Neuronal stem cell (in vitro differentiated cells): ENCODE results near the gene ROBO4.
A peak's percentile ranks its signal among the peaks of the same experiment; 100 is the strongest.

Source experiments
- DNase-seq: peaks from one replicate; pipeline ENCODE4 v3.0.0-alpha.2; 2013; ENCODE audit warnings: low spot score
- H2AFZ ChIP-seq: one replicate; pipeline ENCODE4 v1.6.1; 2013; ENCODE audit warnings: mild to moderate bottlenecking, low read length, inconsistent platforms
- H2AK5ac ChIP-seq: 2 replicates; pipeline ENCODE4 v1.6.1; 2013; ENCODE audit warnings: low read depth, mild to moderate bottlenecking, inconsistent platforms, low read length, moderate library complexity, mixed read lengths
- H2BK120ac ChIP-seq: 2 replicates; pipeline ENCODE4 v1.6.1; 2013; ENCODE audit warnings: low read depth, mild to moderate bottlenecking, inconsistent platforms, low read length, moderate library complexity, mixed read lengths
- H2BK12ac ChIP-seq: one replicate; pipeline ENCODE4 v1.6.1; 2013; ENCODE audit warnings: low read length, inconsistent platforms
- H2BK15ac ChIP-seq: 2 replicates; pipeline ENCODE4 v1.6.1; 2013; ENCODE audit warnings: mild to moderate bottlenecking, low read length, inconsistent platforms, mixed read lengths
- H2BK5ac ChIP-seq: one replicate; pipeline ENCODE4 v1.6.1; 2013; ENCODE audit warnings: inconsistent platforms, mild to moderate bottlenecking, low read length, moderate library complexity
- H3K14ac ChIP-seq: one replicate; pipeline ENCODE4 v1.6.1; 2013; ENCODE audit warnings: low read length, inconsistent platforms
- H3K18ac ChIP-seq: 2 replicates; pipeline ENCODE4 v1.6.1; 2013; ENCODE audit warnings: low read length, inconsistent platforms
- H3K23ac ChIP-seq: 2 replicates; pipeline ENCODE4 v1.6.1; 2013; ENCODE audit warnings: low read depth, mild to moderate bottlenecking, mixed read lengths, low read length, inconsistent platforms; ENCODE audit not compliant: poor library complexity
- H3K27ac ChIP-seq: replicated peaks from 3 replicates; pipeline ENCODE4 v1.5.1; 2013; ENCODE audit warnings: low read length, inconsistent platforms
- H3K27me3 ChIP-seq, 3 experiments: 2 replicates each; pipeline ENCODE4 v1.6.1; 2013; ENCODE audit warnings: low read length in 3 of 3, mild to moderate bottlenecking in 2 of 3, inconsistent platforms in 1 of 3, low read depth in 1 of 3, mixed read lengths in 1 of 3, moderate library complexity in 1 of 3; ENCODE audit not compliant: control insufficient read depth in 3 of 3, insufficient read depth in 3 of 3
- H3K36me3 ChIP-seq, 2 donors: replicated peaks in 1 of 2; 2 replicates each; pipeline ENCODE4 v1.6.1; 2013; ENCODE audit warnings: low read length in 2 of 2; ENCODE audit not compliant: control insufficient read depth in 2 of 2, insufficient read depth in 2 of 2
- H3K4ac ChIP-seq: 2 replicates; pipeline ENCODE4 v1.6.1; 2013; ENCODE audit warnings: inconsistent platforms, mild to moderate bottlenecking, low read length, moderate library complexity
- H3K4me1 ChIP-seq, 2 donors: 1 replicate in 1 of 2; 2 replicates in 1 of 2; pipeline ENCODE4 v1.6.1; 2013; ENCODE audit warnings: low read length in 2 of 2, low read depth in 1 of 2; ENCODE audit not compliant: control insufficient read depth in 2 of 2, insufficient read depth in 1 of 2
- H3K4me2 ChIP-seq: one replicate; pipeline ENCODE4 v1.6.1; 2013; ENCODE audit warnings: mild to moderate bottlenecking, low read length, inconsistent platforms; ENCODE audit not compliant: insufficient read depth, poor library complexity, severe bottlenecking
- H3K4me3 ChIP-seq, 2 donors: 2 replicates each; pipeline ENCODE4 v1.5.1; 2013; ENCODE audit warnings: low read length in 2 of 2, mild to moderate bottlenecking in 2 of 2, inconsistent platforms in 1 of 2, moderate library complexity in 1 of 2
- H3K79me1 ChIP-seq: one replicate; pipeline ENCODE4 v1.6.1; 2013; ENCODE audit warnings: low read depth, mild to moderate bottlenecking, inconsistent platforms, low read length, moderate library complexity
- H3K9ac ChIP-seq: one replicate; pipeline ENCODE4 v1.6.1; 2013; ENCODE audit warnings: mild to moderate bottlenecking, low read depth, low read length, inconsistent platforms; ENCODE audit not compliant: poor library complexity
- H3K9me3 ChIP-seq, 2 donors: replicated peaks in 1 of 2; 2 replicates each; pipeline versions ENCODE3 to v1.6.1; 2013; ENCODE audit warnings: low read length in 2 of 2, mild to moderate bottlenecking in 2 of 2, inconsistent platforms in 1 of 2, low read depth in 1 of 2, mixed read lengths in 1 of 2, moderate library complexity in 1 of 2; ENCODE audit not compliant: control insufficient read depth in 2 of 2, insufficient read depth in 1 of 2
- H4K8ac ChIP-seq: one replicate; pipeline ENCODE4 v1.6.1; 2013; ENCODE audit warnings: low read depth, mild to moderate bottlenecking, inconsistent platforms, low read length, moderate library complexity
- H4K91ac ChIP-seq: one replicate; pipeline ENCODE4 v1.6.1; 2013; ENCODE audit warnings: low read length, low read depth, mild to moderate bottlenecking, inconsistent platforms; ENCODE audit not compliant: poor library complexity
- WGBS, 2 donors: extraction: QIAGEN DNeasy Blood & Tissue Kit; methylation state at CpG; one replicate each; pipeline ENCODE4 v1.1.7; 2013; ENCODE audit warnings: missing lambda C conversion rate in 2 of 2, mixed read lengths in 1 of 2; ENCODE audit not compliant: insufficient read length in 2 of 2, insufficient replicate concordance in 1 of 2; ENCODE audit errors: extremely low coverage in 2 of 2; 5-methylcytosine and 5-hydroxymethylcytosine counted together

The ROBO4 gene

DNA sequence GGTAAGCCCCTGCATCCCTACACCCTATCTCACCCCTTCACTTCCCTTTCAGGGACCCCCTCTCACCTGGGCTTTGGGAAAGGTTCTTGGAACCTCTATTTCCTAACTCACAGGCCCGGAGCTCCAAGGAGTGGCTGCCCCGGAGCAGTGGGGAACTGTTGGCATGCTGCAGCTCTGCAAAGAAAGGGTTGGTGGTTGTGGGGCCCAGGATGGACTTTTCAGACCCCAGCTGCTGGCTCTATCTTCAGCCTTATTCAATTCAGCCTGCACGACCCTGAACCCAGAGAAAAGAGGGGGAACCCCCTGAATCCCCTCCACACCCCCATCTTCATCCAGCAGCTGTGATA, 10.0 kb downstream of the ROBO4 start:
- no peak overlapping the region for H2AK5ac ChIP-seq
- no peak for DNase-seq
- H2BK15ac ChIP-seq = no peak overlapping the region
- no peak overlapping the region for H3K9ac ChIP-seq
- H2BK12ac ChIP-seq = no peak overlapping the region
- H3K9me3 ChIP-seq = no peaks in the 10 kb centered on the region
- no peak overlapping the region for H2BK120ac ChIP-seq
- no peak overlapping the region for H3K18ac ChIP-seq
- H3K14ac ChIP-seq = no peak overlapping the region
- H3K4ac ChIP-seq = no peak overlapping the region
- no peak overlapping the region for H2AFZ ChIP-seq
- no peak overlapping the region for H3K27ac ChIP-seq
- no peak overlapping the region for H3K23ac ChIP-seq
- no peak overlapping the region for H3K4me2 ChIP-seq
- peaks cover 3% of the 10 kb centered on the region for H3K79me1 ChIP-seq
- peaks cover 0 to 46% (median 0%) of the 10 kb centered on the region in 3 experiments for H3K27me3 ChIP-seq
- WGBS, 2 donors = no CpG with 5 or more reads among the region's 3 CpGs
- no peak overlapping the region for H2BK5ac ChIP-seq
- no peak overlapping the region for H3K4me3 ChIP-seq
- no peaks in the 10 kb centered on the region for H3K36me3 ChIP-seq
- H4K8ac ChIP-seq = no peak overlapping the region
- peaks cover under 1 to 6% of the 10 kb centered on the region in 2 donors for H3K4me1 ChIP-seq
- no peak overlapping the region for H4K91ac ChIP-seq

DNA sequence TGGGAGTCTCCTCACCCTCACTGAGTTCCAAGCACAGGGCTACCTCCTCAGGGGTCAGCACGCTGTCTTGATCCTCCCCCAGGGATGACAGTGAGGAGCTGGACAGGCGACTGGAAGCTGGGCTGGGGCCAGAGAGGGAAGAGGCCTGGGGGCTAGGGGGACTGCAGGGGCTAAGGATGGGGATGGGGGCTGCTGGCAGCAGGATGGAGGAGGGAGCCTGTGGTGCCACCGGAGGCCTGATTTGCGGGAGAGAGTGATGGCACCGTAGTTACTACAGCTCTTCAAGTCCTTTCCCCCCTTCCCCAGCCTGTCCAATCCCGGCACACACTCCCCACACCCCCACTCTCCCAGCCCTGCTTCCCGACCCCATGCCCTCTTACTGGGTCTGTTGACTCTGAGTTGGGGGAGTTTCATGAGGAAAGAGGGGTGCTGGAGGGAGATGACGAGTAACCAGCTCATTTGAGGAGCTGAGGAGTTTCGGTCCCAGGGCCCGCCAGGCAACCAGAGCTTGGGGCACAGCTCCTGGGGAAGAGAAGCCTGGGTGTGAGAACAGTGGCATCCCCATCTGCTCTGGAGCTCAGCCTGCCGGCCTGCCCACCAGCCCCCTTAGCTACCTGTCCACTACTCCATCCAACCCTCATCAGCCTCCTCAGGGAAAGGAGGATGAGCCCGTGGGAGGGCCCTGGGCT, 10.5 kb downstream of the ROBO4 start:
- Histone ChIP-seq H3K27ac (no peak overlapping the region), H3K9ac (no peak overlapping the region), H2BK120ac (no peak overlapping the region), H2AK5ac (no peak overlapping the region), H4K91ac (no peak overlapping the region), H3K9me3 (no peaks in the 10 kb centered on the region), H2BK15ac (no peak overlapping the region), H3K18ac (no peak overlapping the region), H2AFZ (no peak overlapping the region), H3K4me1 (peaks cover 6 to 9% of the 10 kb centered on the region in 2 donors), H2BK5ac (no peak overlapping the region), H3K4me3 (no peak overlapping the region), H2BK12ac (no peak overlapping the region), H3K14ac (no peak overlapping the region), H3K4me2 (no peak overlapping the region), H3K36me3 (no peaks in the 10 kb centered on the region), H3K4ac (no peak overlapping the region), H3K79me1 (peaks cover 3% of the 10 kb centered on the region), H4K8ac (no peak overlapping the region), H3K23ac (no peak overlapping the region), H3K27me3 (peaks cover 0 to 41% (median 0%) of the 10 kb centered on the region in 3 experiments)
- DNase-seq = no peak
- WGBS, 2 donors = no CpG with 5 or more reads among the region's 12 CpGs

- Histone ChIP-seq H3K14ac (no peak overlapping the region), H3K27me3 (peaks cover 0 to 36% (median 0%) of the 10 kb centered on the region in 3 experiments), H3K79me1 (peaks cover 2% of the 10 kb centered on the region), H3K4me1 (peaks cover 6 to 10% of the 10 kb centered on the region in 2 donors), H4K91ac (no peak overlapping the region), H2BK12ac (peak overlapping the region; percentile 36), H2AK5ac (peak overlapping the region; percentile 27), H2BK15ac (no peak overlapping the region), H3K9me3 (no peaks in the 10 kb centered on the region), H3K36me3 (no peaks in the 10 kb centered on the region), H2BK120ac (no peak overlapping the region), H3K23ac (peak overlapping the region; percentile 29), H4K8ac (no peak overlapping the region), H3K18ac (no peak overlapping the region), H3K4me2 (no peak overlapping the region), H2AFZ (no peak overlapping the region), H3K27ac (no peak overlapping the region), H3K4ac (no peak overlapping the region), H2BK5ac (no peak overlapping the region), H3K9ac (no peak overlapping the region), H3K4me3 (no peak overlapping the region)
- WGBS, 2 donors = no CpG with 5 or more reads among the region's 11 CpGs
- DNase-seq = no peak
Measured at GRCh38 chr11:124886476-124886875, 11.2 kb downstream of the ROBO4 start.

DNA sequence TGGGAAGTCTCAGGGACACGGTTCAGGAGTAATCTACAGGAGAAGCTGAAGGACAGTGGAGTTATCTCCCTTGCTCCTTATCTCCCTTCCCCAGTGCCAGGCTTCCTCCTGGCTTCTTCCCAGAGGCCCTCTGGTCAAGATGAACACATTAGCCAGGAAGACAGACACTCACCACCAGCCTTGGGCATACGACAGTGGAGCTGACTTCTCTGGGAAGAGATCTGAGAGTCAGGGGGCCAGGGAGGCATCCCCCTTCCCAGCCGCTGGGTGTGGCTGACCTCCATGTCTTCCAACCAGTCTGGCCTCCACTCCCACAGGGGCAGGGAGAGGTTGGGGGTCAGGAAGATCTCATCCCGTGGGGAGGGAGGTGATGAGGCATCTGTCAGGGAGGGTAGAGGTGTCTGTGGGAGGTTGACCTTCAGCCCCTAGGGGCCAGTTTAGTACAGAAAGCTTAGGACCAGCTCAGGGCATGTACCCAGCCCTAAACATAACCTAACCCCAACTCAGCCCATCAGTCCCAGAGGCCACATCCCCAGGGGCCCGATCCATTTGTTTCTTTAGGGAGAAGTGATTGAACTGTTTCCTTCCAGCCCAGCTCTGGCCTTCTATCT, 12.7 kb downstream of the ROBO4 start:
- no peak overlapping the region for H4K8ac ChIP-seq
- no peak for DNase-seq
- no peak overlapping the region for H3K4ac ChIP-seq
- no peak overlapping the region for H2BK15ac ChIP-seq
- no peaks in the 10 kb centered on the region for H3K36me3 ChIP-seq
- no peak overlapping the region for H2BK12ac ChIP-seq
- no peak overlapping the region for H2BK5ac ChIP-seq
- no peak overlapping the region for H2AFZ ChIP-seq
- H3K27ac ChIP-seq = no peak overlapping the region
- H2AK5ac ChIP-seq = no peak overlapping the region
- no peak overlapping the region for H3K18ac ChIP-seq
- H3K4me2 ChIP-seq = no peak overlapping the region
- H3K79me1 ChIP-seq = no peaks in the 10 kb centered on the region
- peaks cover 6% of the 10 kb centered on the region in 2 donors for H3K4me1 ChIP-seq
- no peak overlapping the region for H3K4me3 ChIP-seq
- H3K9ac ChIP-seq = no peak overlapping the region
- H3K27me3 ChIP-seq = peaks cover 0 to 22% (median 0%) of the 10 kb centered on the region in 3 experiments
- no peak overlapping the region for H3K14ac ChIP-seq
- no peaks in the 10 kb centered on the region for H3K9me3 ChIP-seq
- H2BK120ac ChIP-seq = no peak overlapping the region
- no CpG with 5 or more reads among the region's 5 CpGs for WGBS, 2 donors
- H3K23ac ChIP-seq = no peak overlapping the region
- H4K91ac ChIP-seq = no peak overlapping the region
